ENCODE measurements around the gene MIB1. TPM values are rescaled to one million over a fixed set of nuclear protein-coding genes. Genes with fewer than 3 reads are reported as not detected.

The MIB1 gene
- total and polyA plus RNA-seq, 10 of the 15 experiments (the other 5 are each of a cell fraction or from before 2014, with no cell fraction given) = 2.3 to 27.5 (median 10.4) TPM

DNA sequence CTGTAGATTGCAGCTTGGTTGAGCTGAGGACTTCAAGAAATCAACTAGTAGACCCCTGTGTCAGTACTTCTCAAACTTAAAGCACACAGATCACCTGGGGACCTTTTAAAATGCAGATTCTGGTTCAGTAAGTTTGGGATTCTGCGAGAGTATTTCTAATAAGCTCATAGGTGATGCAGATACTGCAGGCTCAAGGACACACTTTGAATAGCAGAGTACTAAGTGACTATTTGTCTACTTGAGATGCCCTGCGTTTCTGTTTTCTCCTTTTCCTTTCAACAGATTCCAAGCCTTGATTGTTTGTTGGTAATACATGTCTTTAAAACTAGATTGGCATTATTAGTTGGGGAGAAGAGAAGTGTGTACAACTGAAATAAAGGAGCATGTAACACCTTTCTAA, 6.7 kb downstream of the MIB1 start:
- no peak for FAIRE-seq
- RAD21 ChIA-PET (ENCODE audit: unreplicated experiment) = interaction anchor here (1.1 to 1.8 kb wide), 6 partner anchors 8 to 135 kb away, joined by 3 to 5 read pairs (median 4); partner anchors contain the start of genes ABHD3 and SNRPD1

More for the DNA sequence above, 6.7 kb downstream of the MIB1 start:
- no peaks in the 10 kb centered on the region for H4K20me1 ChIP-seq (ENCODE audit: control insufficient read depth, insufficient read depth)
- H2AFZ ChIP-seq (ENCODE audit: control insufficient read depth, low read depth, low read length) = no peak overlapping the region
- ChIA-PET CTCF (interaction anchor here (1.2 to 2.0 kb wide), 3 partner anchors 13 to 147 kb away, joined by 6 to 8 read pairs (median 7); partner anchors contain the start of genes ESCO1 and SNRPD1), POLR2A (interaction anchor here (1.6 kb wide), 1 partner anchor 9 kb away, joined by 5 read pairs; no protein-coding TSS in a partner anchor), SMC1A (ENCODE audit: uncharacterized antibody, unreplicated experiment) (interaction anchor here (5.4 kb wide), 1 partner anchor 12 kb away, joined by 33 read pairs; no protein-coding TSS in a partner anchor)
- H3K4me2 ChIP-seq (ENCODE audit: control insufficient read depth, insufficient read depth) = peak overlapping the region; percentile 76
- no TSS peak for BruUV-seq (replicated peaks)
- in situ Hi-C loops (cut with MboI) = no loop called here
- H3K36me3 ChIP-seq (ENCODE audit: control insufficient read depth in 2 of 2, insufficient read depth in 2 of 2, low read length in 1 of 2) = no peaks in the 10 kb centered on the region
- 0 out of 2 replicates have a peak, but pooled peaks cover 7% of the 10 kb centered on the region for H3K4me1 ChIP-seq (ENCODE audit: control insufficient read depth, insufficient read depth, low read length)
- H3K27ac ChIP-seq (ENCODE audit: control insufficient read depth, insufficient read depth) = no peak overlapping the region
- H3K4me3 ChIP-seq = peak overlapping the region; percentile 20; the same call in 1 of the 2 replicates
- TF ChIP-seq BACH1 (IDR thresholded peaks at IDR 0.05; ENCODE audit: borderline replicate concordance) (no peak), POLR2A (IDR thresholded peaks at IDR 0.05; ENCODE audit: low read depth, low read length) (no peak), NKRF (conservative IDR thresholded peaks at IDR 0.05) (no peak), SMC3 (IDR thresholded peaks at IDR 0.05; ENCODE audit: borderline replicate concordance, low read length) (no peak), ZNF622 (IDR thresholded peaks at IDR 0.05) (no peak), CBFB (IDR thresholded peaks at IDR 0.05; ENCODE audit: low read depth) (no peak), ATF7 (IDR thresholded peaks at IDR 0.05; ENCODE audit: low read depth) (no peak), ZBTB4 (CRISPR knock-in tag; IDR thresholded peaks at IDR 0.05) (no peak), SIX5 (IDR thresholded peaks at IDR 0.05; ENCODE audit: low read depth, low read length, severe bottlenecking) (no peak), NBN (IDR thresholded peaks at IDR 0.05) (no peak), RELA (IDR thresholded peaks at IDR 0.05; ENCODE audit: borderline replicate concordance, partially characterized antibody) (no peak), SUZ12 (IDR thresholded peaks at IDR 0.05; ENCODE audit: unreplicated experiment) (no peak)
- TF ChIP-seq, protein P1, sequence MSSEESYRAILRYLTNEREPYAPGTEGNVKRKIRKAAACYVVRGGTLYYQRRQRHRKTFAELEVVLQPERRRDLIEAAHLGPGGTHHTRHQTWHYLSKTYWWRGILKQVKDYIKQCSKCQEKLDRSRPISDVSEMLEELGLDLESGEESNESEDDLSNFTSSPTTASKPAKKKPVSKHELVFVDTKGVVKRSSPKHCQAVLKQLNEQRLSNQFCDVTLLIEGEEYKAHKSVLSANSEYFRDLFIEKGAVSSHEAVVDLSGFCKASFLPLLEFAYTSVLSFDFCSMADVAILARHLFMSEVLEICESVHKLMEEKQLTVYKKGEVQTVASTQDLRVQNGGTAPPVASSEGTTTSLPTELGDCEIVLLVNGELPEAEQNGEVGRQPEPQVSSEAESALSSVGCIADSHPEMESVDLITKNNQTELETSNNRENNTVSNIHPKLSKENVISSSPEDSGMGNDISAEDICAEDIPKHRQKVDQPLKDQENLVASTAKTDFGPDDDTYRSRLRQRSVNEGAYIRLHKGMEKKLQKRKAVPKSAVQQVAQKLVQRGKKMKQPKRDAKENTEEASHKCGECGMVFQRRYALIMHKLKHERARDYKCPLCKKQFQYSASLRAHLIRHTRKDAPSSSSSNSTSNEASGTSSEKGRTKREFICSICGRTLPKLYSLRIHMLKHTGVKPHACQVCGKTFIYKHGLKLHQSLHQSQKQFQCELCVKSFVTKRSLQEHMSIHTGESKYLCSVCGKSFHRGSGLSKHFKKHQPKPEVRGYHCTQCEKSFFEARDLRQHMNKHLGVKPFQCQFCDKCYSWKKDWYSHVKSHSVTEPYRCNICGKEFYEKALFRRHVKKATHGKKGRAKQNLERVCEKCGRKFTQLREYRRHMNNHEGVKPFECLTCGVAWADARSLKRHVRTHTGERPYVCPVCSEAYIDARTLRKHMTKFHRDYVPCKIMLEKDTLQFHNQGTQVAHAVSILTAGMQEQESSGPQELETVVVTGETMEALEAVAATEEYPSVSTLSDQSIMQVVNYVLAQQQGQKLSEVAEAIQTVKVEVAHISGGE (CRISPR knock-in tag; IDR thresholded peaks at IDR 0.05) = no peak
- intact Hi-C loops (cut with micrococcal nuclease; ENCODE audit: unreplicated experiment) = loop anchor here (10.0 kb wide), 1 partner anchor 642 kb away; no protein-coding TSS in a partner anchor
- DNase-seq (ENCODE audit: low read depth, low spot score) (no peak), ATAC-seq (peak; percentile 29)
- no peak overlapping the region for H3K9ac ChIP-seq (ENCODE audit: control insufficient read depth, insufficient read depth, low read length)
- WGBS (ENCODE audit: insufficient coverage, insufficient replicate concordance, low lambda C conversion rate, missing lambda C conversion rate) = 72% methylated on average over 2 of the region's 2 CpGs
- peaks cover 65% of the 10 kb centered on the region for H3K79me2 ChIP-seq (ENCODE audit: control insufficient read depth, insufficient read depth, low read length)
- no peaks in the 10 kb centered on the region for H3K27me3 ChIP-seq (replicated peaks in 1 of 2; ENCODE audit: control insufficient read depth in 2 of 2, insufficient read depth in 2 of 2, low read length in 1 of 2)
- H3K9me3 ChIP-seq (replicated peaks; ENCODE audit: control insufficient read depth, insufficient read depth, low read length) = no peaks in the 10 kb centered on the region
